Neural crest cell (in vitro differentiated cells): ENCODE results near the gene HGD. TPM values are rescaled to one million over a fixed set of nuclear protein-coding genes. Genes with fewer than 3 reads are reported as not detected.

Experiments
- DNase-seq: peaks from one replicate; pipeline ENCODE4 v3.0.0; 2021; ENCODE audit warnings: low read depth, mixed read lengths, low spot score
- H3K27ac Mint-ChIP-seq: one replicate; pipeline ENCODE4 v1.8.0; 2021; ENCODE audit warnings: mild to moderate bottlenecking, mixed read lengths; ENCODE audit not compliant: unreplicated experiment
- H3K27me3 Mint-ChIP-seq: 2 replicates; pipeline ENCODE4 v1.8.0; 2021; ENCODE audit warnings: low read depth, mild to moderate bottlenecking, mixed read lengths
- H3K36me3 Mint-ChIP-seq: 2 replicates; pipeline ENCODE4 v1.8.0; 2021; ENCODE audit warnings: low read depth, mild to moderate bottlenecking, mixed read lengths
- H3K4me1 Mint-ChIP-seq: 2 replicates; pipeline ENCODE4 v1.8.0; 2021; ENCODE audit warnings: mixed read lengths
- H3K4me3 Mint-ChIP-seq: one replicate; pipeline ENCODE4 v1.8.0; 2021; ENCODE audit warnings: mild to moderate bottlenecking, mixed read lengths
- H3K9me3 Mint-ChIP-seq: 2 replicates; pipeline ENCODE4 v1.8.0; 2021; ENCODE audit warnings: mixed read lengths
- CTCF ChIP-seq: fragments of 200-600 bp; sonication (generic); conservative IDR thresholded peaks from 2 replicates; pipeline ENCODE4 v1.5.0; 2021; ENCODE audit warnings: antibody characterized with exemption, mild to moderate bottlenecking
- total RNA-seq: library from RNA; stranded (reverse); gene quantifications from 2 replicates; pipeline ENCODE4 v1.2.1, GENCODE V29; 2021

Gene HGD
- total RNA-seq, 1 donor from 2014 or later, result 1.2 TPM

- Mint-ChIP-seq H3K36me3 (no peaks in the 10 kb centered on the region), H3K4me3 (no peak overlapping the region), H3K27me3 (peaks cover 11% of the 10 kb centered on the region), H3K27ac (no peak overlapping the region), H3K4me1 (no peaks in the 10 kb centered on the region), H3K9me3 (peaks cover 5% of the 10 kb centered on the region)
- TF ChIP-seq CTCF, result no peak
- no peak for DNase-seq
These were observed 20.1 kb downstream of the HGD start for GRCh38 chr3:120661945-120662344.

- H3K27me3 Mint-ChIP-seq, result peaks cover 11% of the 10 kb centered on the region
- H3K9me3 Mint-ChIP-seq, result peaks cover 5% of the 10 kb centered on the region
- no peak for DNase-seq
- H3K4me3 Mint-ChIP-seq, result no peak overlapping the region
- TF ChIP-seq CTCF, result no peak
- no peaks in the 10 kb centered on the region for H3K36me3 Mint-ChIP-seq
- no peak overlapping the region for H3K27ac Mint-ChIP-seq
- no peaks in the 10 kb centered on the region for H3K4me1 Mint-ChIP-seq
These were observed 20.7 kb downstream of the HGD start for GRCh38 chr3:120661106-120661905.

GRCh38 chr3:120659834-120660233 is 22.2 kb downstream of the HGD start:
- peaks cover 5% of the 10 kb centered on the region for H3K9me3 Mint-ChIP-seq
- DNase-seq, result no peak
- TF ChIP-seq CTCF, result no peak
- no peaks in the 10 kb centered on the region for H3K36me3 Mint-ChIP-seq
- H3K4me1 Mint-ChIP-seq, result no peaks in the 10 kb centered on the region
- H3K27ac Mint-ChIP-seq, result no peak overlapping the region
- H3K4me3 Mint-ChIP-seq, result no peak overlapping the region
- peaks cover 11% of the 10 kb centered on the region for H3K27me3 Mint-ChIP-seq

GRCh38 chr3:120659285-120659684 is 22.8 kb downstream of the HGD start:
- Mint-ChIP-seq H3K9me3 (peaks cover 5% of the 10 kb centered on the region), H3K4me1 (no peaks in the 10 kb centered on the region), H3K27ac (no peak overlapping the region), H3K4me3 (no peak overlapping the region), H3K27me3 (peaks cover 11% of the 10 kb centered on the region), H3K36me3 (no peaks in the 10 kb centered on the region)
- TF ChIP-seq CTCF, result no peak
- DNase-seq, result no peak

GRCh38 chr3:120652896-120653545 is 29.0 kb downstream of the HGD start:
- no peaks in the 10 kb centered on the region for H3K4me1 Mint-ChIP-seq
- no peak for TF ChIP-seq CTCF
- no peaks in the 10 kb centered on the region for H3K27me3 Mint-ChIP-seq
- no peaks in the 10 kb centered on the region for H3K36me3 Mint-ChIP-seq
- H3K27ac Mint-ChIP-seq, result no peak overlapping the region
- DNase-seq, result no peak
- H3K4me3 Mint-ChIP-seq, result no peak overlapping the region
- peaks cover 3% of the 10 kb centered on the region for H3K9me3 Mint-ChIP-seq
